Measurements from ENCODE around the gene TUBA4B.

- no peak for TF ChIP-seq EZH2phosphoT487 (IDR thresholded peaks at IDR 0.05; ENCODE audit: borderline replicate concordance, low read depth, low read length)
- TF ChIP-seq, protein P1, sequence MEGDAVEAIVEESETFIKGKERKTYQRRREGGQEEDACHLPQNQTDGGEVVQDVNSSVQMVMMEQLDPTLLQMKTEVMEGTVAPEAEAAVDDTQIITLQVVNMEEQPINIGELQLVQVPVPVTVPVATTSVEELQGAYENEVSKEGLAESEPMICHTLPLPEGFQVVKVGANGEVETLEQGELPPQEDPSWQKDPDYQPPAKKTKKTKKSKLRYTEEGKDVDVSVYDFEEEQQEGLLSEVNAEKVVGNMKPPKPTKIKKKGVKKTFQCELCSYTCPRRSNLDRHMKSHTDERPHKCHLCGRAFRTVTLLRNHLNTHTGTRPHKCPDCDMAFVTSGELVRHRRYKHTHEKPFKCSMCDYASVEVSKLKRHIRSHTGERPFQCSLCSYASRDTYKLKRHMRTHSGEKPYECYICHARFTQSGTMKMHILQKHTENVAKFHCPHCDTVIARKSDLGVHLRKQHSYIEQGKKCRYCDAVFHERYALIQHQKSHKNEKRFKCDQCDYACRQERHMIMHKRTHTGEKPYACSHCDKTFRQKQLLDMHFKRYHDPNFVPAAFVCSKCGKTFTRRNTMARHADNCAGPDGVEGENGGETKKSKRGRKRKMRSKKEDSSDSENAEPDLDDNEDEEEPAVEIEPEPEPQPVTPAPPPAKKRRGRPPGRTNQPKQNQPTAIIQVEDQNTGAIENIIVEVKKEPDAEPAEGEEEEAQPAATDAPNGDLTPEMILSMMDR (conservative IDR thresholded peaks at IDR 0.05; ENCODE audit: low read length), result peak; percentile 97
Observed at GRCh38 chr2:219294356-219295351, 41.6 kb downstream of the TUBA4B start.
